ENCODE data around the gene SLC46A3.

- TF ChIP-seq ESRRG (CRISPR knock-in tag; IDR thresholded peaks at IDR 0.05) (no peak), RARB (CRISPR knock-in tag; IDR thresholded peaks at IDR 0.05) (no peak), BACH2 (CRISPR knock-in tag; IDR thresholded peaks at IDR 0.05; ENCODE audit: borderline replicate concordance) (no peak), ZFP3 (CRISPR knock-in tag; IDR thresholded peaks at IDR 0.05) (no peak), ZNF8 (CRISPR knock-in tag; IDR thresholded peaks at IDR 0.05) (no peak), ZFP30 (CRISPR knock-in tag; IDR thresholded peaks at IDR 0.05) (no peak), PATZ1 (CRISPR knock-in tag; IDR thresholded peaks at IDR 0.05; ENCODE audit: borderline replicate concordance) (no peak), CSRNP3 (CRISPR knock-in tag; IDR thresholded peaks at IDR 0.05) (no peak), ZNF565 (CRISPR knock-in tag; conservative IDR thresholded peaks at IDR 0.05; ENCODE audit: low read depth) (no peak), ZC3H10 (CRISPR knock-in tag; IDR thresholded peaks at IDR 0.05) (no peak)
Measured at GRCh38 chr13:28750187-28751045, 31.6 kb upstream of the SLC46A3 start.

Data from SK-N-SH treated with all-trans-retinoic acid at 6 μM for 48 hours (cell line).